GM12875 (cell line): ENCODE data around the gene CD96.

Experiments used
- H3K4me3 ChIP-seq: one replicate; pipeline ENCODE4 v1.5.1; 2011; ENCODE audit warnings: low read depth, low read length, control low read depth
- TF ChIP-seq, protein P1 (sequence below): IDR thresholded peaks from 2 replicates; pipeline ENCODE4 v1.5.1; 2011; ENCODE audit warnings: low read depth, mild to moderate bottlenecking, control low read depth, inconsistent platforms, low read length, moderate library complexity, borderline replicate concordance; ENCODE audit not compliant: insufficient read depth

Gene CD96

DNA sequence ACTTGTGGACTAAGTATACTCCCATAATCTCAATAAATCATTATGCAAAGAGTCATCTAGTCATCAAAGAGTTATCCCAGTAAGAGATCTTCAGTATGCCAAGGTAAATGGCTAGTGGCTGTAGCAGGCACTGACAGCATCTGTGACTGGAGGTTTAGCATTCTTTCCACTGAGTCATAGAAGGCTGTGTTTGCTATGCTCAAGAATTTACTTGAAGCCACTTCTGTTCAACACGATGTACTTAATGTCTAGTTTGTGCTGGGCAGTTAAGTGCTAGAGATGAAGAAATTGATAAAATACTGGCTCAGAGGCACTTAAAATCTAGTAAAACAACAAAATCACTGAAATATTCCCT is 40.1 kb downstream of the CD96 start:
- TF ChIP-seq, protein P1, sequence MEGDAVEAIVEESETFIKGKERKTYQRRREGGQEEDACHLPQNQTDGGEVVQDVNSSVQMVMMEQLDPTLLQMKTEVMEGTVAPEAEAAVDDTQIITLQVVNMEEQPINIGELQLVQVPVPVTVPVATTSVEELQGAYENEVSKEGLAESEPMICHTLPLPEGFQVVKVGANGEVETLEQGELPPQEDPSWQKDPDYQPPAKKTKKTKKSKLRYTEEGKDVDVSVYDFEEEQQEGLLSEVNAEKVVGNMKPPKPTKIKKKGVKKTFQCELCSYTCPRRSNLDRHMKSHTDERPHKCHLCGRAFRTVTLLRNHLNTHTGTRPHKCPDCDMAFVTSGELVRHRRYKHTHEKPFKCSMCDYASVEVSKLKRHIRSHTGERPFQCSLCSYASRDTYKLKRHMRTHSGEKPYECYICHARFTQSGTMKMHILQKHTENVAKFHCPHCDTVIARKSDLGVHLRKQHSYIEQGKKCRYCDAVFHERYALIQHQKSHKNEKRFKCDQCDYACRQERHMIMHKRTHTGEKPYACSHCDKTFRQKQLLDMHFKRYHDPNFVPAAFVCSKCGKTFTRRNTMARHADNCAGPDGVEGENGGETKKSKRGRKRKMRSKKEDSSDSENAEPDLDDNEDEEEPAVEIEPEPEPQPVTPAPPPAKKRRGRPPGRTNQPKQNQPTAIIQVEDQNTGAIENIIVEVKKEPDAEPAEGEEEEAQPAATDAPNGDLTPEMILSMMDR: no peak
- no peak overlapping the region for H3K4me3 ChIP-seq

DNA sequence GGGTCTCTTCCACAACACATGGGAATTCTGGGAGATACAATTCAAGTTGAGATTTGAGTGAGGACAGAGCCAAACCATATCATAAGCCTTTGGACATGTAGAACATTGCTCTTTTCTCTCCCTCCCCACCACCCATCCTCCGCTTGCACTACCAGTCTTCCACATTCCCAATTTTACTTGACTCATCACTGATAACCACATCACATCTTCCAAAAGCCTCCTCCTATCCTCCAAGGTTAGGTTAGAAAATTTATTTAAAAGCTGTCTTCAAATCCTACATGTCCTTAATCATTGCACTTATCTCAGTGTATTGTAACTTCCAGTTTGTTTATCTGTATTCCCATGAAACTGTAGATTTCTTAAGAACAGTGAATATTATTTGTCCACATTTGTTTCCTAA is 42.7 kb downstream of the CD96 start:
- no peak overlapping the region for H3K4me3 ChIP-seq
- TF ChIP-seq, protein P1: no peak

DNA sequence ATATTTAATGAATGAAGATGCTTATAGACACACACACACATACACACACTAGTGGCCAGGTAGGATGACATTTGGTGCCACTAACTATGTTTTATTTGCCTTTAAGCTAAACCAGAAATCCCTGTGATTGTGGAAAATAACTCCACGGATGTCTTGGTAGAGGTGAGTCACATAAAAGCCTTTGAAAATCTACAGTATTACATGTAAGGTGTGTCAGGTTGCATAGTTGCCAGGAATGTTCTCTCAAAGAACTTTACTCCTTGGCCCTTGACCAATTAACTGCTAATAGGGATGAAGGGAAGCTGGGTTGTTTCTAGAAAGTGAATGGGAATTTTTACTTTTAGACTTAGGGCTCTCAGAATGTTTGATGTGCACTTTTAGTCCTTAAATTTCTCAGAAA is 43.2 kb downstream of the CD96 start:
- H3K4me3 ChIP-seq: no peak overlapping the region
- TF ChIP-seq, protein P1: no peak

DNA sequence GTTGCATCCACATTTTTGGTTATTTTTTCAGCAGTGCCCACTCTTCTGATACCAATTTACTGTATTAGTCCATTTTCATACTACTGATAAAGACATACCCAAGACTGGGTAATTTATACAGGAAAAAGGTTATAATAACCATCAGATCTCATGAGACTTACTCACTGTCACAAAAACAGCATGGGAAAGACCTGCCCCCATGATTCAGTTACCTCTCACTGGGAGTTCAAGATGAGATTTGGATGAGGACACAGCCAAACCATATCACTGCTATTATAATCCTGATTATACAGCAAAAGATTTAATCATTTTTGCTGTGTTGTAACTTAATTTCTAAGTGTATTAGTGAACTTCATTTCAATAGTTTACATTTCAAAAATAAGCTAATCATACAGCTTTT is 46.5 kb downstream of the CD96 start:
- TF ChIP-seq, protein P1: no peak
- no peak overlapping the region for H3K4me3 ChIP-seq

DNA sequence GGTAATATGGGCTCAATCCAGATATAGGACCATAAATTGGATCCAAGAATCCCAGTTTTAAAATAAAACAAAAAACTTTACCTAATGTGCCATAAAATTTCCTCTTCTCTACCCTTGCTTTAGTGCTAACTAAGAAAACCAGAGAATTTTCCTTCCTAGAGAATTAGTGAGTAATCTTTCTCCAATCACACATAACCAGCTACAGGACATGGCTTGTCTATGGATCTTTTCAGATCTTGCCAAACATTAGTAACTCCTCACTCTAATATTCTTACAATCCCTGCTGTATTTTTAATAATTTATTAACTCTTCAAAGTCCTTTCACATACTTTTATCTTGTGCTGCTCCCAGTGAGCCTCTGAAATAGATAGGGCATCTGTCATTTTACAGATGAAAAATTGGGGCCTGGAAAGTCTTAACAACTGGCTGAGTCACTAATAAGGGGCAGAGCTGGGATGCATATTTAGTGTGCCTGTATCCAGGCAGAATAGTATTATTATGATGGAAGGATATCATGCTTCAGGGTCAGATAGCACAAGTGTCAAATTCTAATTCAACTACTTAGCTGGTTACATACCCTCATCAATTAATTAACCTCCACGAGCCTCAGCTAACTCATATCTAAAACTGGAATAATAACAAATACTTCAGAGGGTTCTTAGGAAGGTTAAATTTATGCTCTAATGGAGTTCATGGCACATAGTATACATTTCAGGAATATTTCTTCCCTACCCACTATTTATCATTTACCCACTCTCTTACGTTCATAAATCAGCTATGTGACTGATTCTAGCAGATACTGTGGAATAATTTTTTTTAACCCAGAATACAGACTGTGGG is 47.5 kb downstream of the CD96 start:
- TF ChIP-seq, protein P1: no peak
- no peak overlapping the region for H3K4me3 ChIP-seq

DNA sequence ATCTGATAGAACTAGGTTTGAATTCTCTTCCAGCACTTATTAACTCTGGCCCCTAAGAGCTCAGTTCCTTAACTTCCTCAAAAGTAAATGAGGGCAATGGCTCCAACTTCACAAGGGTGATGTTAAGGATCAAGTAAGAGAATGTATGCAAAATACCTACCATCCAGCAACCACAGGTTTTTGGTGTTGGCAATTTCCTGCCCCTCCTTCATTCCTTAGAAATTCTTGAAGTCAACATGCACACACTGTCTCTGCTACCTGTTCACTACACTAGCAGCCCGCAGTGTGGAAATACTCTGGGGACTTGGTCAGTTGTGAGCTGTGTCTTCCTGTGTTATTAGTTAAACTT is 48.1 kb downstream of the CD96 start:
- H3K4me3 ChIP-seq: no peak overlapping the region
- TF ChIP-seq, protein P1: no peak

DNA sequence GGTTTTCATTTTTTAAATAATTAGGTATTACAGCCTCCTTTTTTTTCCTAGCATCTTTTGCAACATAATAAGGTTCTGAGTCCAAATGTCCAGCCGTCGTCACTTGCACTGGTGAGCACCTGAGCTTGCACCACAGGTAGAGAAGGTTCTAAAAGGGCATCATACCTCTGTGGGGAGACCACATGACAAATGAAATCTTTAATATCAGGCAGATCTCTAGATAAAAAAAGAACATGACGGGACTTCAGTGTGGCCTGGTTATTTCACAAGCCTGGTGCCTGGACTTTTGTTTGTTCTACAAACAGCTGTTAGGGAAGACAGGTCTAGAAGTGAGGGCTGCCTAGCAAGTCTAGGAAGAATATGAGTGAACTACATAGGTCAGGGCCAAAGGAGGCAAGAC is 49.6 kb downstream of the CD96 start:
- H3K4me3 ChIP-seq: no peak overlapping the region
- TF ChIP-seq, protein P1: no peak
